ENCODE data around the gene PITPNB. TPM values are rescaled to one million over a fixed set of nuclear protein-coding genes. Genes with fewer than 3 reads are reported as not detected.

Gene PITPNB
- total RNA-seq, 6 donors from 2014 or later = 26.6 to 65.9 (median 41.0) TPM

DNA sequence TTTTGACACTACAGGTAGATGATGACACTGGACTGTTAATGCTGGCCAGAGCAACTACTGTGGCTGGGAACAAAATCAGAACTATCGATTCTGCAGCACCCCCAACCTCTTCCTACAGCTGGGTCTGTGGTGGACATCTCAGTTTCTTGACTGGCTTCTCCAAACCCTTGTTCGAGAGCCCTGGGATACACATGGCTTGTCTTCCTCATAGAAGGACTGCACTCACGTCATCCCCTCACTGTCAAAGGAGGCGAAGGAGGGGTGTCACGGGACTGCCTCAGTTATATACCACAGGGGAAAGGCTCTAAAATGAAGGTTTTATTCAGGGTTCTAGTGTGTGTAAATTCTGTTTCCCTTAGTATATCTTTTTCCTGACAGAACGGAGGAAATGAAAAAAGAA lies 44.9 kb downstream of the PITPNB start:
- TF ChIP-seq EP300 (IDR thresholded peaks at IDR 0.05) (no peak), POLR2A (IDR thresholded peaks at IDR 0.05) (no peak), POLR2AphosphoS5 (IDR thresholded peaks at IDR 0.05) (no peak)
- TF ChIP-seq, protein P1, sequence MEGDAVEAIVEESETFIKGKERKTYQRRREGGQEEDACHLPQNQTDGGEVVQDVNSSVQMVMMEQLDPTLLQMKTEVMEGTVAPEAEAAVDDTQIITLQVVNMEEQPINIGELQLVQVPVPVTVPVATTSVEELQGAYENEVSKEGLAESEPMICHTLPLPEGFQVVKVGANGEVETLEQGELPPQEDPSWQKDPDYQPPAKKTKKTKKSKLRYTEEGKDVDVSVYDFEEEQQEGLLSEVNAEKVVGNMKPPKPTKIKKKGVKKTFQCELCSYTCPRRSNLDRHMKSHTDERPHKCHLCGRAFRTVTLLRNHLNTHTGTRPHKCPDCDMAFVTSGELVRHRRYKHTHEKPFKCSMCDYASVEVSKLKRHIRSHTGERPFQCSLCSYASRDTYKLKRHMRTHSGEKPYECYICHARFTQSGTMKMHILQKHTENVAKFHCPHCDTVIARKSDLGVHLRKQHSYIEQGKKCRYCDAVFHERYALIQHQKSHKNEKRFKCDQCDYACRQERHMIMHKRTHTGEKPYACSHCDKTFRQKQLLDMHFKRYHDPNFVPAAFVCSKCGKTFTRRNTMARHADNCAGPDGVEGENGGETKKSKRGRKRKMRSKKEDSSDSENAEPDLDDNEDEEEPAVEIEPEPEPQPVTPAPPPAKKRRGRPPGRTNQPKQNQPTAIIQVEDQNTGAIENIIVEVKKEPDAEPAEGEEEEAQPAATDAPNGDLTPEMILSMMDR (IDR thresholded peaks at IDR 0.05) = no peak
- Histone ChIP-seq H3K4me1 (peaks cover 0 to 5% (median 0%) of the 10 kb centered on the region in 4 donors), H3K27me3 (no peaks in the 10 kb centered on the region), H3K9me3 (no peaks in the 10 kb centered on the region), H3K36me3 (peaks cover 4 to 35% (median 21%) of the 10 kb centered on the region in 4 donors), H3K4me3 (no peak overlapping the region), H3K27ac (no peak overlapping the region)
- 90 to 93% methylated on average over 6 of the region's 6 CpGs for WGBS, 2 donors
- ATAC-seq (ENCODE audit: low FRiP score in 2 of 2) = no peak
- DNase-seq = no peak

DNA sequence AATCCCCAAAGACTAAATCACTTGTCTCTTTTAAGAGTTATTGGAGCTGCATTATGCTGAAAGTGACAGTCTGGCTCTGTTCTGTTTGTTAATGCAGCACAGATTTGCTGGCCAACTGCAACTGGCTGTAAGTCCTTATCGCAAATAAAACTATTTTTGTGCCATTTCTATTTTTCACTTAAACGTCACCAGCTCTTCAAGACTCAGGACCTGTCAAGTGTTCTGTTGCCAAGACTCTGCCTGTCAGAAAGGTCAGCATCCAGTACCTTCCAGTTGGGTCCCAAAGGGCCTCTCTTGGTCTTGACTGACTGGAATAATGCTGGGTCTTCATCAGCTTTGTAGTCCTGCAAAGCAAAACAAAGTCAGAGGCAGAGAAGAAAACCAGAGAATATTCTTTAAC lies 45.6 kb downstream of the PITPNB start:
- WGBS, 2 donors = 63 to 74% methylated on average over 2 of the region's 2 CpGs
- TF ChIP-seq EP300 (IDR thresholded peaks at IDR 0.05) = no peak
- no peak for TF ChIP-seq POLR2AphosphoS5 (IDR thresholded peaks at IDR 0.05)
- TF ChIP-seq POLR2A (IDR thresholded peaks at IDR 0.05) = no peak
- TF ChIP-seq, protein P1 (IDR thresholded peaks at IDR 0.05) = no peak

DNA sequence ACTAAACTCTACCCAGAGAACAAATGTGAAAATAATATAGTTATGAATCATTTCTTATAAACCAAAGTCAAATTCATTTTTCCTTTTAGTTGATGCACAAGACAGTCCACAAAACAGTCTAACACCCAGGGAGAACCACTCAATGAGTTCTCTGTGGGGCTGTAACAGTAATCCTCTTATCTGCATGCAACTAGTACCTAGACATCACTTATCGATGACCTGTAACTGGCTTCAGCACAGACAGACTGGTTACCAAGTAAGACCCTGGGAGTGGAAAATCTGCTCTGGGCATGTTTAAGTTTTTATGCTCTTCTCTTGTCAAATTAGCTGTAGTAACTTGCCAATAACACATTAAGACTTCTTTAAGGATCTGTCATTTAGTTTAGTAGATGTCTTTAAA lies 46.6 kb downstream of the PITPNB start:
- ATAC-seq (ENCODE audit: low FRiP score in 2 of 2) (no peak), DNase-seq (no peak)
- Histone ChIP-seq H3K27ac (no peak overlapping the region), H3K27me3 (no peaks in the 10 kb centered on the region), H3K4me3 (no peak overlapping the region), H3K4me1 (peaks cover 6 to 11% (median 9%) of the 10 kb centered on the region in 4 donors), H3K9me3 (no peaks in the 10 kb centered on the region), H3K36me3 (peaks cover 4 to 35% (median 21%) of the 10 kb centered on the region in 4 donors)
- TF ChIP-seq EP300 (IDR thresholded peaks at IDR 0.05) = no peak
- TF ChIP-seq POLR2AphosphoS5 (IDR thresholded peaks at IDR 0.05) = no peak
- TF ChIP-seq, protein P1 (IDR thresholded peaks at IDR 0.05) = no peak
- no peak for TF ChIP-seq POLR2A (IDR thresholded peaks at IDR 0.05)
- 94 to 100% methylated on average over 1 of the region's 1 CpG for WGBS, 2 donors

More for the DNA sequence above, 45.6 kb downstream of the PITPNB start:
- H3K4me1 ChIP-seq = peaks cover 0 to 5% (median 1%) of the 10 kb centered on the region in 4 donors
- no peak overlapping the region for H3K4me3 ChIP-seq
- no peak overlapping the region for H3K27ac ChIP-seq
- H3K27me3 ChIP-seq = no peaks in the 10 kb centered on the region
- DNase-seq = no peak
- peaks cover 4 to 35% (median 21%) of the 10 kb centered on the region in 4 donors for H3K36me3 ChIP-seq
- ATAC-seq (ENCODE audit: low FRiP score in 2 of 2) = no peak
- no peaks in the 10 kb centered on the region for H3K9me3 ChIP-seq

DNA sequence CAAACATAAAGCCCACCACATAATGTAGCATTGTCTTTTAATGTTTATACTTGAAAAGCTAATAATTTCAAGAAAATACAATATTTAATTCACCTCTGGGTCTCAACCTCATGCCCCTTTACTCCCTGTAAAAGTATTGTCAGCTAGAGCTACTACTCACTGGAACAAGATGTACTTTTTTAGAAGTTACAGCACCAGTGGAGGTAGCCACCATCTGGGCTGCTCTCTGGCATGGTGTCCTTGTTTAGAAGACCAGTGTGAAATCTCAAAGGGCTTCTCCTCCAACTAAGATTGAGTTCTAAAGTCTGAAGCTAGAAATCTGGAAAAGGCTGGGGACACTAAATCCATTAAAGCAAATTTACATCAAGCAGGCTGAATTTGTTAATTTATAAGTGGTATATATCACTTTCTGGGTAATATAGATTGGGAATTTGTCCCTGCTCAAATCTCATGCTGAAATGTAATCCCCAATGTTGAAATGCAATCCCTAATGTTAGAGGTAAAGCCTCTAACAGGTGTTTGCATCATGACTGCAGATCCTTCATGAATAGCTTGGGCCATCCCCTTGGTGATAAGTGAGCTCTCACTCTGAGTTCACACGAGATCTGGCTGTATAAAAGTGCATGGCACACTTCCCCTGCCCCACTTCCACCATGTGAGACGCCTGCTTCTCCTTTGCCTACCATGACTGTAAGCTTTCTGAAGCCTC lies 47.6 kb downstream of the PITPNB start:
- H3K4me3 ChIP-seq = no peak overlapping the region
- no peaks in the 10 kb centered on the region for H3K27me3 ChIP-seq
- no peaks in the 10 kb centered on the region for H3K9me3 ChIP-seq
- peaks cover 11 to 21% (median 16%) of the 10 kb centered on the region in 4 donors for H3K4me1 ChIP-seq
- WGBS, 2 donors = 93 to 94% methylated on average over 2 of the region's 2 CpGs
- peaks cover 4 to 35% (median 21%) of the 10 kb centered on the region in 4 donors for H3K36me3 ChIP-seq
- no peak overlapping the region for H3K27ac ChIP-seq
- ATAC-seq (ENCODE audit: low FRiP score in 2 of 2) = no peak
- TF ChIP-seq, protein P1 (IDR thresholded peaks at IDR 0.05) = no peak
- TF ChIP-seq POLR2AphosphoS5 (IDR thresholded peaks at IDR 0.05) (no peak), POLR2A (IDR thresholded peaks at IDR 0.05) (no peak), EP300 (IDR thresholded peaks at IDR 0.05) (no peak)
- no peak for DNase-seq
